ENCODE data around the gene VPS35.

DNA sequence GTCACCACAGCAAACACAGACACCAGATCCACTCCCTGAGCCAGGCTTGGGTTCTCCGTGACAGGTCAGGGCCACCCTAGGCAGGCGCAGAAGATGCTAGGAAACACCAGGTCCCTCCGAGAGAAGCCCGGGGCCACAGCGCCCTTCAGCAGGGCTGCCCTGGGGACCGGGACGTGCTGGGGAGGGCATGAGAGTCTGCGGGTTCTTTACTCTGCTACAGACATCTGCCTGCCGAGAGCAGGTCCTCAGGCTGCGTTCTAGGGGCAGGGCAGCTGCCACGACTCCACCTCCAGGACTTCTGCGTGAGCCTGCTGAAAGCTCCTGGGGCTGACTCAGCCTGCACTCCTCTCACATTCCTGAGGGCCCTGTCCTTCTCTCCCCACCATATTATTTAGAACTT is 47.7 kb upstream of the VPS35 start:
- TF ChIP-seq CTCF (IDR thresholded peaks at IDR 0.05): no peak
- no peak for TF ChIP-seq EP300 (IDR thresholded peaks at IDR 0.05)
- TF ChIP-seq POLR2AphosphoS5 (IDR thresholded peaks at IDR 0.05): no peak
